Fibroblast of lung (primary cell): ENCODE data around the gene ZNF423.

Experiments used
- EZH2 ChIP-seq: IDR thresholded peaks from 2 replicates; pipeline ENCODE4 v1.5.1; 2012; ENCODE audit warnings: low read length, control low read depth, mild to moderate bottlenecking; ENCODE audit errors: missing control alignments
- TF ChIP-seq, protein P1 (sequence below), 2 donors: IDR thresholded peaks in 1 of 2; conservative IDR thresholded peaks in 1 of 2; 1 replicate in 1 of 2; 2 replicates in 1 of 2; pipeline ENCODE4 v1.5.1; 2011 to 2012; ENCODE audit warnings: low read length in 2 of 2, control low read depth in 1 of 2, inconsistent platforms in 1 of 2, low read depth in 1 of 2, mild to moderate bottlenecking in 1 of 2

- TF ChIP-seq, protein P1, sequence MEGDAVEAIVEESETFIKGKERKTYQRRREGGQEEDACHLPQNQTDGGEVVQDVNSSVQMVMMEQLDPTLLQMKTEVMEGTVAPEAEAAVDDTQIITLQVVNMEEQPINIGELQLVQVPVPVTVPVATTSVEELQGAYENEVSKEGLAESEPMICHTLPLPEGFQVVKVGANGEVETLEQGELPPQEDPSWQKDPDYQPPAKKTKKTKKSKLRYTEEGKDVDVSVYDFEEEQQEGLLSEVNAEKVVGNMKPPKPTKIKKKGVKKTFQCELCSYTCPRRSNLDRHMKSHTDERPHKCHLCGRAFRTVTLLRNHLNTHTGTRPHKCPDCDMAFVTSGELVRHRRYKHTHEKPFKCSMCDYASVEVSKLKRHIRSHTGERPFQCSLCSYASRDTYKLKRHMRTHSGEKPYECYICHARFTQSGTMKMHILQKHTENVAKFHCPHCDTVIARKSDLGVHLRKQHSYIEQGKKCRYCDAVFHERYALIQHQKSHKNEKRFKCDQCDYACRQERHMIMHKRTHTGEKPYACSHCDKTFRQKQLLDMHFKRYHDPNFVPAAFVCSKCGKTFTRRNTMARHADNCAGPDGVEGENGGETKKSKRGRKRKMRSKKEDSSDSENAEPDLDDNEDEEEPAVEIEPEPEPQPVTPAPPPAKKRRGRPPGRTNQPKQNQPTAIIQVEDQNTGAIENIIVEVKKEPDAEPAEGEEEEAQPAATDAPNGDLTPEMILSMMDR (conservative IDR thresholded peaks at IDR 0.05 in 1 of 2, IDR thresholded peaks at IDR 0.05 in 1 of 2; ENCODE audit: low read depth in 1 of 2, low read length in 2 of 2) = no peak
- TF ChIP-seq EZH2 = no peak
These were observed 156.7 kb downstream of the ZNF423 start for GRCh38 chr16:49698931-49699840.
